GM04504 (cell line): ENCODE measurements around the gene TRIP11.

ENCODE experiments used
- DNase-seq: peaks from one replicate; pipeline ENCODE4 v3.0.0-alpha.2; 2012; ENCODE audit warnings: low read depth

The TRIP11 gene

GRCh38 chr14:91955168-91955567, 84.7 kb downstream of the TRIP11 start:
- no peak for DNase-seq

GRCh38 chr14:91953170-91953985, 86.5 kb downstream of the TRIP11 start:
- no peak for DNase-seq

- DNase-seq: peak; percentile 87
Observed at GRCh38 chr14:91947475-91948184, 92.2 kb downstream of the TRIP11 start, which contains the start of gene FBLN5. Gene FBLN5, minus strand, starts transcription at chr14:91947694. Its CDS starts 465 bp downstream, at chr14:91947229.

GRCh38 chr14:91946622-91947474, 93.0 kb downstream of the TRIP11 start:
- no peak for DNase-seq

- no peak for DNase-seq
Observed at GRCh38 chr14:91945751-91946621, 93.9 kb downstream of the TRIP11 start.

- no peak for DNase-seq
Observed at GRCh38 chr14:91942946-91943345, 96.9 kb downstream of the TRIP11 start.

- no peak for DNase-seq
Observed at GRCh38 chr14:91942128-91942527, 97.7 kb downstream of the TRIP11 start.

GRCh38 chr14:91940209-91940608, 99.7 kb downstream of the TRIP11 start:
- DNase-seq: no peak

GRCh38 chr14:91935586-91935985, 104.3 kb downstream of the TRIP11 start:
- DNase-seq: no peak

- no peak for DNase-seq
Observed at GRCh38 chr14:91934554-91935285, 105.1 kb downstream of the TRIP11 start.

GRCh38 chr14:91931478-91932088, 108.3 kb downstream of the TRIP11 start:
- no peak for DNase-seq

GRCh38 chr14:91929700-91930099, 110.2 kb downstream of the TRIP11 start:
- DNase-seq: no peak

- no peak for DNase-seq
Observed at GRCh38 chr14:91927800-91928199, 112.1 kb downstream of the TRIP11 start.

- DNase-seq: no peak
Observed at GRCh38 chr14:91927191-91927590, 112.7 kb downstream of the TRIP11 start.

GRCh38 chr14:91926131-91926890, 113.5 kb downstream of the TRIP11 start:
- no peak for DNase-seq

GRCh38 chr14:91925727-91926121, 114.1 kb downstream of the TRIP11 start:
- no peak for DNase-seq

GRCh38 chr14:91925001-91925726, 114.7 kb downstream of the TRIP11 start:
- DNase-seq: no peak

- no peak for DNase-seq
Observed at GRCh38 chr14:91920526-91920925, 119.3 kb downstream of the TRIP11 start.

GRCh38 chr14:91919814-91920213, 120.0 kb downstream of the TRIP11 start:
- peak; percentile 27 for DNase-seq
